ENCODE measurements around the gene MAP7D3. TPM values are rescaled to one million over a fixed set of nuclear protein-coding genes. Genes with fewer than 3 reads are reported as not detected.

Gene MAP7D3
- total RNA-seq, 1 experiment from 2014 or later, result 15.0 TPM

GRCh38 chrX:136207546-136207945, 43.7 kb downstream of the MAP7D3 start:
- Histone ChIP-seq H3K4me3 (replicated peaks in 1 of 2; ENCODE audit: low read depth in 1 of 2, low read length in 2 of 2) (no peak overlapping the region), H3K9ac (ENCODE audit: low read length) (no peak overlapping the region), H2AFZ (ENCODE audit: low read depth, low read length, poor library complexity, severe bottlenecking) (no peak overlapping the region), H3K9me2 (ENCODE audit: insufficient read depth) (no peaks in the 10 kb centered on the region), H3K9me3 (ENCODE audit: control insufficient read depth in 1 of 2, insufficient read depth in 1 of 2, low read depth in 1 of 2, low read length in 2 of 2) (no peaks in the 10 kb centered on the region), H3K27me3 (ENCODE audit: insufficient read depth, low read length) (no peaks in the 10 kb centered on the region), H4K20me1 (ENCODE audit: insufficient read depth) (no peaks in the 10 kb centered on the region), H3K27ac (ENCODE audit: low read depth, low read length) (no peak overlapping the region), H3K36me3 (ENCODE audit: control insufficient read depth in 1 of 2, insufficient read depth in 2 of 2, low read length in 2 of 2) (no peaks in the 10 kb centered on the region; a peak in 1 of 4 replicates), H3K4me1 (ENCODE audit: control insufficient read depth in 1 of 2, insufficient read depth in 2 of 2, low read length in 2 of 2) (no peaks in the 10 kb centered on the region), H3K79me2 (ENCODE audit: insufficient read depth, low read length) (no peaks in the 10 kb centered on the region), H3K4me2 (ENCODE audit: low read length) (no peak overlapping the region)
- RAD21 ChIA-PET (ENCODE audit: low non-redundant PET in 1 of 2, low total read pairs in 2 of 2, uncharacterized antibody in 2 of 2, unreplicated experiment in 2 of 2), result no interaction called here
- intact Hi-C loops (cut with micrococcal nuclease), result no loop called here
- ATAC-seq (no peak), DNase-seq (ENCODE audit: low read depth, low spot score) (no peak)
- no peak for TF ChIP-seq CTCF (IDR thresholded peaks at IDR 0.05 in 2 of 3, conservative IDR thresholded peaks at IDR 0.05 in 1 of 3; ENCODE audit: borderline replicate concordance in 1 of 3, insufficient read depth in 1 of 3, low read depth in 2 of 3, low read length in 2 of 3)
- TF ChIP-seq YY1 (IDR thresholded peaks at IDR 0.05; ENCODE audit: extremely low read depth, insufficient replicate concordance, low read depth, low read length), result no peak
- no peak for TF ChIP-seq CEBPB (IDR thresholded peaks at IDR 0.05; ENCODE audit: low read depth)
- TF ChIP-seq SIN3A (IDR thresholded peaks at IDR 0.05; ENCODE audit: low read depth), result no peak
- TF ChIP-seq SRF (IDR thresholded peaks at IDR 0.05; ENCODE audit: low read depth), result no peak
- TF ChIP-seq CBX3 (IDR thresholded peaks at IDR 0.05; ENCODE audit: low read depth), result no peak
- no peak for TF ChIP-seq POLR2AphosphoS5 (IDR thresholded peaks at IDR 0.05; ENCODE audit: low read depth, low read length)
- no peak for TF ChIP-seq JUND (IDR thresholded peaks at IDR 0.05)
- TF ChIP-seq ZNF274 (IDR thresholded peaks at IDR 0.05; ENCODE audit: low read depth, low read length), result no peak
- no peak for TF ChIP-seq FOSL1 (IDR thresholded peaks at IDR 0.05; ENCODE audit: low read depth)
- CTCF ChIA-PET, result no interaction called here
- POLR2A ChIA-PET, result no interaction called here
- BruUV-seq (replicated peaks), result no TSS peak

GRCh38 chrX:136206916-136207315, 44.3 kb downstream of the MAP7D3 start:
- ChIA-PET POLR2A (no interaction called here), CTCF (no interaction called here), RAD21 (ENCODE audit: low non-redundant PET in 1 of 2, low total read pairs in 2 of 2, uncharacterized antibody in 2 of 2, unreplicated experiment in 2 of 2) (no interaction called here)
- Histone ChIP-seq H3K9ac (ENCODE audit: low read length) (no peak overlapping the region), H4K20me1 (ENCODE audit: insufficient read depth) (no peaks in the 10 kb centered on the region), H3K36me3 (ENCODE audit: control insufficient read depth in 1 of 2, insufficient read depth in 2 of 2, low read length in 2 of 2) (no peaks in the 10 kb centered on the region; a peak in 1 of 4 replicates), H3K4me2 (ENCODE audit: low read length) (no peak overlapping the region), H2AFZ (ENCODE audit: low read depth, low read length, poor library complexity, severe bottlenecking) (no peak overlapping the region), H3K27ac (ENCODE audit: low read depth, low read length) (no peak overlapping the region), H3K79me2 (ENCODE audit: insufficient read depth, low read length) (no peaks in the 10 kb centered on the region), H3K27me3 (ENCODE audit: insufficient read depth, low read length) (no peaks in the 10 kb centered on the region), H3K9me3 (ENCODE audit: control insufficient read depth in 1 of 2, insufficient read depth in 1 of 2, low read depth in 1 of 2, low read length in 2 of 2) (no peaks in the 10 kb centered on the region), H3K4me3 (replicated peaks in 1 of 2; ENCODE audit: low read depth in 1 of 2, low read length in 2 of 2) (no peak overlapping the region), H3K4me1 (ENCODE audit: control insufficient read depth in 1 of 2, insufficient read depth in 2 of 2, low read length in 2 of 2) (no peaks in the 10 kb centered on the region), H3K9me2 (ENCODE audit: insufficient read depth) (no peaks in the 10 kb centered on the region)
- BruUV-seq (replicated peaks), result no TSS peak
- intact Hi-C loops (cut with micrococcal nuclease), result no loop called here
- ATAC-seq (no peak), DNase-seq (ENCODE audit: low read depth, low spot score) (no peak)
- TF ChIP-seq RAD21 (IDR thresholded peaks at IDR 0.05; ENCODE audit: low read depth), result no peak
- no peak for TF ChIP-seq ZFX (IDR thresholded peaks at IDR 0.05)
- no peak for TF ChIP-seq POLR2A (IDR thresholded peaks at IDR 0.05; ENCODE audit: borderline replicate concordance, extremely low read depth, insufficient read depth, insufficient read length)
- TF ChIP-seq EZH2 (IDR thresholded peaks at IDR 0.05), result no peak
- TF ChIP-seq EGR1 (IDR thresholded peaks at IDR 0.05; ENCODE audit: low read depth), result no peak
- no peak for TF ChIP-seq ZBTB33 (IDR thresholded peaks at IDR 0.05; ENCODE audit: extremely low read depth, insufficient replicate concordance, low read length)
- no peak for TF ChIP-seq POLR2AphosphoS5 (IDR thresholded peaks at IDR 0.05; ENCODE audit: low read depth, low read length)
- TF ChIP-seq SIN3A (IDR thresholded peaks at IDR 0.05; ENCODE audit: low read depth), result no peak
- no peak for TF ChIP-seq SP1 (IDR thresholded peaks at IDR 0.05; ENCODE audit: low read depth)
- TF ChIP-seq CBX3 (IDR thresholded peaks at IDR 0.05; ENCODE audit: low read depth), result no peak
- no peak for TF ChIP-seq MAX (IDR thresholded peaks at IDR 0.05)
- TF ChIP-seq EZH2phosphoT487 (IDR thresholded peaks at IDR 0.05; ENCODE audit: borderline replicate concordance), result no peak
- TF ChIP-seq ELF1 (IDR thresholded peaks at IDR 0.05; ENCODE audit: borderline replicate concordance, low read depth), result no peak

All from HCT116 (cell line).